Neural progenitor cell (in vitro differentiated cells): ENCODE data around the gene SLC9A5. TPM values are rescaled to one million over a fixed set of nuclear protein-coding genes. Genes with fewer than 3 reads are reported as not detected.

Experiments used
- DNase-seq: peaks from one replicate; pipeline ENCODE4 v3.0.0-alpha.2; 2016; ENCODE audit warnings: low spot score
- H2AFZ ChIP-seq: fragments of 200-600 bp; sonication (generic); replicated peaks from 2 replicates; pipeline ENCODE4 v1.6.1; 2016; ENCODE audit warnings: antibody characterized with exemption
- H3F3A ChIP-seq: fragments of 200-600 bp; sonication (generic); 2 replicates; pipeline ENCODE4 v1.6.1; 2016; ENCODE audit warnings: antibody characterized with exemption, low read depth
- H3K27ac ChIP-seq: fragments of 200-600 bp; sonication (generic); 2 replicates; pipeline ENCODE4 v1.5.1; 2016; ENCODE audit warnings: mild to moderate bottlenecking
- H3K27me3 ChIP-seq: fragments of 200-600 bp; sonication (generic); 2 replicates; pipeline ENCODE4 v1.6.1; 2016; ENCODE audit warnings: mild to moderate bottlenecking, moderate library complexity
- H3K36me3 ChIP-seq: fragments of 200-600 bp; sonication (generic); 2 replicates; pipeline ENCODE4 v1.5.1; 2016
- H3K4me1 ChIP-seq: fragments of 200-600 bp; sonication (generic); 2 replicates; pipeline ENCODE4 v1.6.1; 2016; ENCODE audit warnings: mixed run types
- H3K4me2 ChIP-seq: fragments of 200-600 bp; sonication (generic); 2 replicates; pipeline ENCODE4 v1.6.1; 2016
- H3K4me3 ChIP-seq: fragments of 200-600 bp; sonication (generic); 2 replicates; pipeline ENCODE4 v1.5.1; 2016
- H3K79me2 ChIP-seq: fragments of 200-600 bp; sonication (generic); 2 replicates; pipeline ENCODE4 v1.6.1; 2016; ENCODE audit warnings: low read depth
- H3K9ac ChIP-seq: fragments of 200-600 bp; sonication (generic); 2 replicates; pipeline ENCODE4 v1.6.1; 2016
- H3K9me3 ChIP-seq: fragments of 200-600 bp; sonication (generic); 2 replicates; pipeline ENCODE4 v1.5.1; 2016; ENCODE audit warnings: low read depth
- H4K20me1 ChIP-seq: fragments of 200-600 bp; sonication (generic); 2 replicates; pipeline ENCODE4 v1.6.1; 2016; ENCODE audit warnings: low read depth
- H3K27ac Mint-ChIP-seq: 3 replicates; pipeline ENCODE4 v1.8.0; 2021; ENCODE audit warnings: mixed read lengths
- H3K27me3 Mint-ChIP-seq: 2 replicates; pipeline ENCODE4 v1.8.0; 2022; ENCODE audit warnings: low read depth, mild to moderate bottlenecking, inconsistent platforms, moderate library complexity, mixed read lengths; ENCODE audit not compliant: insufficient read depth
- H3K36me3 Mint-ChIP-seq: 3 replicates; pipeline ENCODE4 v1.8.0; 2021; ENCODE audit warnings: mixed read lengths
- H3K4me1 Mint-ChIP-seq: 3 replicates; pipeline ENCODE4 v1.8.0; 2021; ENCODE audit warnings: mixed read lengths
- H3K4me3 Mint-ChIP-seq: 3 replicates; pipeline ENCODE4 v1.8.0; 2021; ENCODE audit warnings: mild to moderate bottlenecking, moderate library complexity, mixed read lengths
- H3K9me3 Mint-ChIP-seq: 3 replicates; pipeline ENCODE4 v1.8.0; 2020; ENCODE audit warnings: mixed read lengths
- EZH2 ChIP-seq: fragments of 200-600 bp; sonication (generic); IDR thresholded peaks from 2 replicates; pipeline ENCODE4 v1.6.1; 2017; ENCODE audit warnings: antibody characterized with exemption, mild to moderate bottlenecking, moderate library complexity
- EZH2phosphoT487 ChIP-seq: fragments of 200-600 bp; sonication (generic); IDR thresholded peaks from 2 replicates; pipeline ENCODE4 v1.6.1; 2017; ENCODE audit warnings: antibody characterized with exemption
- total RNA-seq: library from RNA; depleted of rRNA; stranded (reverse); fragments of >200 nt; gene quantifications from 2 replicates; pipeline ENCODE4 v1.2.3, GENCODE V29; 2015; ENCODE audit warnings: low replicate concordance
- TF ChIP-seq, protein P1 (sequence below): fragments of 200-600 bp; sonication (generic); IDR thresholded peaks from 2 replicates; pipeline ENCODE4 v1.5.1; 2017; ENCODE audit warnings: antibody characterized with exemption, mild to moderate bottlenecking

SLC9A5 gene
- total RNA-seq, 1 donor from 2014 or later: 2.5 TPM

DNA sequence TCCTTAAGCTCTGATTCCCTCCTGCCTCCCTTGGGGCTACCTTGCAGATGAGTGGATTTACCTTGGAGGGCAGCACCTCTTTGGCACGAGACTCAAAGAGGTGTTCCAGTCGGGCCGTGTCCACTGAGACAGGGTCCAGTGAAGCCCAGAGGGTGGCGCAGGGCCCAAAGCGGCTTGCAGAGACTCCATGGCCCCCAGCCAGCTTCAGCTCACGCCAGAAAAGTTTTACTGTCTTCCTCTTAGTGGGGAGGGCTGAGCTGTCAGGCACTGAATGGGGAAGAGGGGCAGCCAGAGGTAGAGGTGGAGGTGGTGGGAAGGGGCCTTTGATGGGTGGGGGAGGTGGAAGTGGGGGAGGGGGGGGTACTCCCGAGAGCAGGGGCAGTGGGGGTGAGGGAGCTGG, 15.2 kb upstream of the SLC9A5 start:
- H3K36me3 Mint-ChIP-seq: peaks cover 10% of the 10 kb centered on the region

DNA sequence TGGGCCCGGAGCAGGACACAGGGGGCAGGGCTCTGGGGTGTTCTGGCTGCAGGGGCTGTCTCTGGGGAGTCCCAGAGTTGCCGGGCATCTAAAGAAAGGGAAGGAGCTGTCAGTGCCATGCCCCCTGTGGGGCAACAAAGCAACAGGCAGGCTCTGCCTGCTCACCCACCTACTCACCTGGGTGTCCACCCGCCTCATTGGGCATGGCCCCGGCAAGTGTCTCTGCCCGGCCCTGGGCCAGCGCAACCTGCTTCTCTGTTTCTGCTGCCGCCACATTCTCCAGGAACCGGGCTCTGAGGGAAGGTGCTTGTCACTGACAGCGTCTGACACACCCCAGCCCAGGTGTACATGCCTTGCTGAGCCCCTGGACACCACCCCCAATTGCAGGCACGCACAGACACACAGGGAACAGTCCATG, 14.6 kb upstream of the SLC9A5 start:
- Mint-ChIP-seq H3K27ac (no peak overlapping the region), H3K4me3 (no peak overlapping the region), H3K9me3 (no peaks in the 10 kb centered on the region), H3K36me3 (peaks cover 8% of the 10 kb centered on the region), H3K4me1 (peaks cover 5% of the 10 kb centered on the region), H3K27me3 (peaks cover 2% of the 10 kb centered on the region)
- DNase-seq: no peak
- H3K36me3 ChIP-seq: no peaks in the 10 kb centered on the region
- no peaks in the 10 kb centered on the region for H3F3A ChIP-seq
- H4K20me1 ChIP-seq: no peaks in the 10 kb centered on the region
- H2AFZ ChIP-seq: no peak overlapping the region
- no peak overlapping the region for H3K9ac ChIP-seq
- H3K4me3 ChIP-seq: no peak overlapping the region
- H3K9me3 ChIP-seq: no peaks in the 10 kb centered on the region
- no peak overlapping the region for H3K4me2 ChIP-seq
- no peaks in the 10 kb centered on the region for H3K79me2 ChIP-seq
- no peak for TF ChIP-seq EZH2phosphoT487
- no peak for TF ChIP-seq EZH2
- TF ChIP-seq, protein P1, sequence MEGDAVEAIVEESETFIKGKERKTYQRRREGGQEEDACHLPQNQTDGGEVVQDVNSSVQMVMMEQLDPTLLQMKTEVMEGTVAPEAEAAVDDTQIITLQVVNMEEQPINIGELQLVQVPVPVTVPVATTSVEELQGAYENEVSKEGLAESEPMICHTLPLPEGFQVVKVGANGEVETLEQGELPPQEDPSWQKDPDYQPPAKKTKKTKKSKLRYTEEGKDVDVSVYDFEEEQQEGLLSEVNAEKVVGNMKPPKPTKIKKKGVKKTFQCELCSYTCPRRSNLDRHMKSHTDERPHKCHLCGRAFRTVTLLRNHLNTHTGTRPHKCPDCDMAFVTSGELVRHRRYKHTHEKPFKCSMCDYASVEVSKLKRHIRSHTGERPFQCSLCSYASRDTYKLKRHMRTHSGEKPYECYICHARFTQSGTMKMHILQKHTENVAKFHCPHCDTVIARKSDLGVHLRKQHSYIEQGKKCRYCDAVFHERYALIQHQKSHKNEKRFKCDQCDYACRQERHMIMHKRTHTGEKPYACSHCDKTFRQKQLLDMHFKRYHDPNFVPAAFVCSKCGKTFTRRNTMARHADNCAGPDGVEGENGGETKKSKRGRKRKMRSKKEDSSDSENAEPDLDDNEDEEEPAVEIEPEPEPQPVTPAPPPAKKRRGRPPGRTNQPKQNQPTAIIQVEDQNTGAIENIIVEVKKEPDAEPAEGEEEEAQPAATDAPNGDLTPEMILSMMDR: no peak
- no peaks in the 10 kb centered on the region for H3K27me3 ChIP-seq
- no peak overlapping the region for H3K27ac ChIP-seq
- no peaks in the 10 kb centered on the region for H3K4me1 ChIP-seq

More for the DNA sequence above, 15.2 kb upstream of the SLC9A5 start:
- H3K36me3 ChIP-seq: no peaks in the 10 kb centered on the region
- peaks cover 4% of the 10 kb centered on the region for H3K4me1 Mint-ChIP-seq
- TF ChIP-seq, protein P1: no peak
- TF ChIP-seq EZH2phosphoT487 (no peak), EZH2 (no peak)
- H3K4me2 ChIP-seq: no peak overlapping the region
- no peaks in the 10 kb centered on the region for H3K79me2 ChIP-seq
- no peaks in the 10 kb centered on the region for H3K9me3 ChIP-seq
- peaks cover 2% of the 10 kb centered on the region for H3K27me3 Mint-ChIP-seq
- DNase-seq: no peak
- no peak overlapping the region for H3K27ac Mint-ChIP-seq
- no peaks in the 10 kb centered on the region for H3K9me3 Mint-ChIP-seq
- no peak overlapping the region for H3K27ac ChIP-seq
- H3K27me3 ChIP-seq: no peaks in the 10 kb centered on the region
- H3K4me3 Mint-ChIP-seq: no peak overlapping the region
- no peak overlapping the region for H2AFZ ChIP-seq
- no peak overlapping the region for H3K9ac ChIP-seq
- H3K4me1 ChIP-seq: no peaks in the 10 kb centered on the region
- H4K20me1 ChIP-seq: no peaks in the 10 kb centered on the region
- no peak overlapping the region for H3K4me3 ChIP-seq
- no peaks in the 10 kb centered on the region for H3F3A ChIP-seq

DNA sequence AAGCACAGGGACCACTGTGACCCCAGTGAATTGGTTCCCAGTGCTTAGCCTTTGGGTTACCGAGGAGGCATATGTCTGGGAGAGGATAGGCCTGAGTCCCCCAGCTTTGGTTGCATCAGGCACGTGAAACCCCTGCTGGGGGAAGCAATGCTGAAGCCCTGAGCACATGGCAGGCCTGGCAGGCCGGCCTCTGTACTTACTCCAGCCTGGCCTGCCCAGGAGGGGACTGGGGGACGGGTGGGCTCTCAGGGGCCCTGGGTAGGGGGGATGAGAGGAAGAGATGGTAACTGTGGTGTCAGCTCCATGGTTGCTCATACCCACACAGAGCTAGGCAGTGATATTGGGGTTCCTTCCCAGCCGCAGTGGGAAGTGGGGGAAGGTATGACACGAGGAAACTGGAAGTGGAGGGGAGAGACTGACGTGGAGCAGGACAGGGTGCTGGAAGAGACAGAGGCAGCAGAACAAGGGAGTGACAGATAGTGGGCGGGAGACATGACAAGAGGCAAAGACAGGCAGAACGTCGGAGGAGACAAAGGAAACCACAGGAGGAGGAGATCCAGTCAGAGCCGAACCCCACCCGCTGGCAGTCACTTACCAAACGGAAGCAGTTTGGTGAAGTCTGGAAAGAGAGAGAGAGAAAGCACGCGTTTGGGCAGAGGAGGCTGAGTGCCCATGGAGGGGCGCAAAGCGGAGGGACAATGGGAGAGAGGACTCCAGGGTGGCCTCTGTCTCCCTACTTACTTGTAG, 12.8 kb upstream of the SLC9A5 start:
- Histone ChIP-seq H3K27ac (no peak overlapping the region), H3K4me1 (no peaks in the 10 kb centered on the region), H3K9me3 (no peaks in the 10 kb centered on the region), H3K79me2 (no peaks in the 10 kb centered on the region), H3F3A (no peaks in the 10 kb centered on the region), H4K20me1 (no peaks in the 10 kb centered on the region), H2AFZ (no peak overlapping the region), H3K36me3 (no peaks in the 10 kb centered on the region), H3K4me2 (no peak overlapping the region), H3K9ac (no peak overlapping the region), H3K27me3 (no peaks in the 10 kb centered on the region), H3K4me3 (no peak overlapping the region)
- Mint-ChIP-seq H3K4me3 (peak overlapping the region; percentile 5), H3K27me3 (peaks cover 2% of the 10 kb centered on the region), H3K4me1 (peaks cover 5% of the 10 kb centered on the region), H3K36me3 (no peaks in the 10 kb centered on the region), H3K27ac (no peak overlapping the region), H3K9me3 (no peaks in the 10 kb centered on the region)
- no peak for DNase-seq
- TF ChIP-seq EZH2phosphoT487 (no peak), EZH2 (no peak)
- TF ChIP-seq, protein P1: no peak
